CD14-positive monocyte (primary cell): ENCODE measurements around the gene SPTBN4. TPM values are rescaled to one million over a fixed set of nuclear protein-coding genes. Genes with fewer than 3 reads are reported as not detected.

Source experiments
- DNase-seq, 3 donors: peaks; one replicate each; pipeline ENCODE4 v3.0.0-alpha.2; 2011 to 2022
- H2AFZ ChIP-seq: 2 replicates; pipeline ENCODE4 v1.6.0; 2012; ENCODE audit warnings: mild to moderate bottlenecking, low read depth, low read length, inconsistent platforms; ENCODE audit not compliant: insufficient read depth, poor library complexity, severe bottlenecking
- H3K27ac ChIP-seq, 2 donors: 1 replicate in 1 of 2; 2 replicates in 1 of 2; pipeline ENCODE4 v1.5.1; 2012 to 2013; ENCODE audit warnings: low read length in 2 of 2, control low read depth in 1 of 2, inconsistent platforms in 1 of 2, low read depth in 1 of 2, mild to moderate bottlenecking in 1 of 2
- H3K27me3 ChIP-seq, 2 donors: one replicate each; pipeline versions ENCODE4 v1.6.0 to v1.6.1; 2011 to 2013; ENCODE audit warnings: low read length in 2 of 2; ENCODE audit not compliant: control insufficient read depth in 2 of 2, insufficient read depth in 2 of 2
- H3K36me3 ChIP-seq, 2 donors: replicated peaks in 1 of 2; 1 replicate in 1 of 2; 2 replicates in 1 of 2; pipeline versions ENCODE4 v1.5.1 to v1.6.1; 2012 to 2013; ENCODE audit warnings: low read length in 2 of 2, control low read depth in 1 of 2, inconsistent platforms in 1 of 2, mild to moderate bottlenecking in 1 of 2; ENCODE audit not compliant: insufficient read depth in 2 of 2, control insufficient read depth in 1 of 2
- H3K4me1 ChIP-seq, 2 donors: 1 replicate in 1 of 2; 2 replicates in 1 of 2; pipeline versions ENCODE4 v1.5.1 to v1.6.1; 2012 to 2013; ENCODE audit warnings: low read length in 2 of 2, control low read depth in 1 of 2, inconsistent platforms in 1 of 2, mild to moderate bottlenecking in 1 of 2, moderate library complexity in 1 of 2; ENCODE audit not compliant: insufficient read depth in 2 of 2, control insufficient read depth in 1 of 2
- H3K4me2 ChIP-seq: replicated peaks from 2 replicates; pipeline ENCODE3; 2012; ENCODE audit warnings: low read length, moderate library complexity, mild to moderate bottlenecking; ENCODE audit not compliant: poor library complexity, severe bottlenecking; ENCODE audit errors: extremely low read depth
- H3K4me3 ChIP-seq, 3 experiments: fragments of 200-600 bp in 1 of 3; sonication (generic) in 1 of 3; replicated peaks in 1 of 3; 1 replicate in 2 of 3; 2 replicates in 1 of 3; pipeline ENCODE4 v1.5.1; 2011 to 2013; ENCODE audit warnings: low read length in 3 of 3, mild to moderate bottlenecking in 3 of 3, control low read depth in 2 of 3, low read depth in 2 of 3, inconsistent platforms in 1 of 3, moderate library complexity in 1 of 3
- H3K79me2 ChIP-seq: 2 replicates; pipeline ENCODE4 v1.6.0; 2012; ENCODE audit warnings: mild to moderate bottlenecking, control low read depth, inconsistent platforms, low read length, moderate library complexity; ENCODE audit not compliant: insufficient read depth
- H3K9ac ChIP-seq: 2 replicates; pipeline ENCODE4 v1.6.0; 2017; ENCODE audit warnings: low read length, mild to moderate bottlenecking; ENCODE audit not compliant: insufficient read depth, poor library complexity, severe bottlenecking
- H3K9me3 ChIP-seq, 2 donors: replicated peaks in 1 of 2; 1 replicate in 1 of 2; 2 replicates in 1 of 2; pipeline versions ENCODE4 v1.5.1 to v1.6.1; 2012 to 2013; ENCODE audit warnings: low read length in 2 of 2, control low read depth in 1 of 2; ENCODE audit not compliant: control insufficient read depth in 1 of 2, insufficient read depth in 1 of 2
- H4K20me1 ChIP-seq: 2 replicates; pipeline ENCODE4 v1.6.0; 2012; ENCODE audit warnings: mild to moderate bottlenecking, low read length, control low read depth, moderate library complexity; ENCODE audit not compliant: insufficient read depth
- H3K27ac Mint-ChIP-seq, 7 donors: one replicate each; pipeline ENCODE4 v1.8.0; 2020; ENCODE audit warnings: mild to moderate bottlenecking in 7 of 7, mixed read lengths in 7 of 7, moderate library complexity in 6 of 7, inconsistent platforms in 2 of 7
- H3K27me3 Mint-ChIP-seq, 3 donors: one replicate each; pipeline ENCODE4 v1.8.0; 2021 to 2022; ENCODE audit warnings: low read depth in 3 of 3, mild to moderate bottlenecking in 3 of 3, mixed read lengths in 3 of 3, moderate library complexity in 3 of 3, inconsistent platforms in 1 of 3
- H3K36me3 Mint-ChIP-seq, 2 donors: one replicate each; pipeline ENCODE4 v1.8.0; 2020; ENCODE audit warnings: mixed read lengths in 2 of 2, inconsistent platforms in 1 of 2, mild to moderate bottlenecking in 1 of 2
- H3K4me1 Mint-ChIP-seq: one replicate; pipeline ENCODE4 v1.8.0; 2020; ENCODE audit warnings: mild to moderate bottlenecking, mixed read lengths
- H3K4me3 Mint-ChIP-seq, 2 donors: one replicate each; pipeline ENCODE4 v1.8.0; 2020; ENCODE audit warnings: mild to moderate bottlenecking in 2 of 2, mixed read lengths in 2 of 2, moderate library complexity in 1 of 2
- H3K9me3 Mint-ChIP-seq, 7 donors: one replicate each; pipeline ENCODE4 v1.8.0; 2020 to 2022; ENCODE audit warnings: mixed read lengths in 7 of 7, mild to moderate bottlenecking in 6 of 7, moderate library complexity in 6 of 7, inconsistent platforms in 2 of 7
- WGBS: methylation state at CpG from one replicate; pipeline ENCODE4 v1.1.5; 2013; ENCODE audit warnings: missing lambda C conversion rate; ENCODE audit not compliant: insufficient coverage; 5-methylcytosine and 5-hydroxymethylcytosine counted together
- intact Hi-C, 2 donors: fragments of 100-400 bp; cut with micrococcal nuclease; formaldehyde crosslinking; loops; one replicate each; pipeline versions ENCODE4 v1.15.0 to v1.15.1; 2023
- polyA plus RNA-seq, 3 donors: library from polyadenylated mRNA; depleted of rRNA in 1 of 3; unstranded in 2 of 3; stranded (reverse) in 1 of 3; fragments of 300-500 nt in 2 of 3; fragments of >200 nt in 1 of 3; fragmentation: Illumina TruSeq in 2 of 3; gene quantifications; 1 replicate in 2 of 3; 2 replicates in 1 of 3; pipeline ENCODE4 v1.2.3, GENCODE V29; 2012 to 2021
- TF ChIP-seq, protein P1 (sequence below): fragments of 200-600 bp; IDR thresholded peaks from one replicate; pipeline ENCODE4 v1.8.0; 2022; ENCODE audit warnings: antibody characterized with exemption, mild to moderate bottlenecking

Gene SPTBN4
- polyA plus RNA-seq, 3 donors = 0.07 TPM; not detected in 2

DNA sequence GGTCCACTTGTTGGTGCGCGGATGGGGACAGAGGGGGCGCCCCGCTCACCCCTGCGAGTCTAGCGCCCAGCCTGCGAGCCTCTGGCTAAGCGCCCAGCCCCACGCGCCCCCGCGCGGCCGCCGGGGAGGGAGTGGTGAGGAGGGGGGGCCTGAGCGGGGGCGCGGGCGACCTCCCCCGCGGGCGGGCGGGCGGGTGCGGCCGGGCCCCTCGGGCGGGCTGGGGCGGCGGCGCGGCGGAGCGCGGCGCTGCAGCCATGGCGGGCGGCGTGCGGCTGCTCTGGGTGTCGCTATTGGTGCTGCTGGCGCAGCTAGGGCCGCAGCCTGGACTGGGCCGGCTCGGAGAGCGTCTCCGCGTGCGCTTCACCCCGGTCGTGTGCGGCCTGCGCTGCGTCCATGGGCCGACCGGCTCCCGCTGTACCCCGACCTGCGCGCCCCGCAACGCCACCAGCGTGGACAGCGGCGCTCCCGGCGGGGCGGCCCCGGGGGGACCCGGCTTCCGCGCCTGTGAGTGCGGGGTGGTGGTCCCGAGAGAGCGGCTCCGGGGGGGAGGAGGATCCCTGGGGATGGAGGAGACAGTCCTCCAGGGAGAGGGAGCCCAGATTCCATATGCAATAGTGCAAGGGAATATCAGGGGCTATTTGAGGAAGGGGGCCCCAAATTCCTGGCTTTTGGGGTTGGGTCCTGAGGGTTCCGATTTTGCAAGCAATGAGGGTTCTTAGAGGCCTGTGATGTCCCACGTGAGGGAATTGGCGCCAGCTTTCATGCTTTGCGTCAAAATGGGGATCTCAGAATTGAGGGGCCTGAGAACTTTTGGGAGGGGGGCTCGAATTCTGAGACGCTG is 134.6 kb downstream of the SPTBN4 start, which contains the start of gene LTBP4:
TSS of gene LTBP4 (plus strand) at position 236 of the 841 bp plus-strand sequence. CDS start at position 255, 19 bp downstream.
- no peak within 1 kb of the TSS for H3K9ac ChIP-seq
- Mint-ChIP-seq H3K36me3 (peaks cover 14 to 21% of the 10 kb centered on the region in 2 donors), H3K9me3 (peaks cover 3 to 39% (median 19%) of the 10 kb centered on the region in 7 donors), H3K4me3 (peak within 1 kb of the TSS in 1 of 2 donors; percentile 77), H3K4me1 (peaks cover 67% of the 10 kb centered on the region), H3K27ac (peak within 1 kb of the TSS in 2 of 7 donors; percentile 36 to 77), H3K27me3 (peaks cover 76 to 98% (median 91%) of the 10 kb centered on the region in 3 donors)
- H3K9me3 ChIP-seq = peaks cover 0 to 21% of the 10 kb centered on the region in 2 donors
- peaks cover 8% of the 10 kb centered on the region for H4K20me1 ChIP-seq
- H2AFZ ChIP-seq = no peak within 1 kb of the TSS
- no peaks in the 10 kb centered on the region for H3K36me3 ChIP-seq
- H3K4me3 ChIP-seq = no peak within 1 kb of the TSS
- peak within 1 kb of the TSS; percentile 35 for H3K4me2 ChIP-seq
- TF ChIP-seq, protein P1, sequence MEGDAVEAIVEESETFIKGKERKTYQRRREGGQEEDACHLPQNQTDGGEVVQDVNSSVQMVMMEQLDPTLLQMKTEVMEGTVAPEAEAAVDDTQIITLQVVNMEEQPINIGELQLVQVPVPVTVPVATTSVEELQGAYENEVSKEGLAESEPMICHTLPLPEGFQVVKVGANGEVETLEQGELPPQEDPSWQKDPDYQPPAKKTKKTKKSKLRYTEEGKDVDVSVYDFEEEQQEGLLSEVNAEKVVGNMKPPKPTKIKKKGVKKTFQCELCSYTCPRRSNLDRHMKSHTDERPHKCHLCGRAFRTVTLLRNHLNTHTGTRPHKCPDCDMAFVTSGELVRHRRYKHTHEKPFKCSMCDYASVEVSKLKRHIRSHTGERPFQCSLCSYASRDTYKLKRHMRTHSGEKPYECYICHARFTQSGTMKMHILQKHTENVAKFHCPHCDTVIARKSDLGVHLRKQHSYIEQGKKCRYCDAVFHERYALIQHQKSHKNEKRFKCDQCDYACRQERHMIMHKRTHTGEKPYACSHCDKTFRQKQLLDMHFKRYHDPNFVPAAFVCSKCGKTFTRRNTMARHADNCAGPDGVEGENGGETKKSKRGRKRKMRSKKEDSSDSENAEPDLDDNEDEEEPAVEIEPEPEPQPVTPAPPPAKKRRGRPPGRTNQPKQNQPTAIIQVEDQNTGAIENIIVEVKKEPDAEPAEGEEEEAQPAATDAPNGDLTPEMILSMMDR = no peak
- intact Hi-C loops = loop anchor here (5.0 to 10.0 kb wide), 3 partner anchors 34 to 297 kb away; no protein-coding TSS in a partner anchor
- DNase-seq = no peak
- peaks cover 54 to 91% of the 10 kb centered on the region in 2 donors for H3K27me3 ChIP-seq
- H3K79me2 ChIP-seq = no peaks in the 10 kb centered on the region
- WGBS = 0% methylated on average over 68 of the region's 82 CpGs
- H3K27ac ChIP-seq = no peak within 1 kb of the TSS
- H3K4me1 ChIP-seq = peaks cover 61 to 87% of the 10 kb centered on the region in 2 donors

DNA sequence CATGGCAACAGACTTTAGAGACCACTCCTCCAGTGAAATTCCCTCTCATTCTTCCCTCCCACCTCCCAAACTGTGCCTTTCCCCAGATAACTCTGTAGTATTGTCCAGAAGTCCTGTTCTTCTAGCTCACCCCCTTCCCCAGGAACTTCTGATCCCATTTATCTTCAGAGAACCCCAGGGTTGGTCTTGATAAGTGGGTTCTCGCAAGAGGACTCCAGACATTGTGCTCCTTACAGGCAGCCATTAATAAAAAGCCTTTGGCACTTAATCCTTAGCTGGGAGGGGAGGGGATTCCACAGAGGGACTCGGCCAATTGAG is 136.2 kb downstream of the SPTBN4 start:
- H2AFZ ChIP-seq = no peak overlapping the region
- H3K4me3 ChIP-seq = no peak overlapping the region
- Mint-ChIP-seq H3K4me3 (peak overlapping the region in 1 of 2 donors; percentile 91), H3K9me3 (peaks cover 3 to 38% (median 23%) of the 10 kb centered on the region in 7 donors), H3K36me3 (peaks cover 10 to 23% of the 10 kb centered on the region in 2 donors), H3K27ac (no peak overlapping the region), H3K27me3 (peaks cover 79 to 98% (median 95%) of the 10 kb centered on the region in 3 donors), H3K4me1 (peaks cover 70% of the 10 kb centered on the region)
- no peak overlapping the region for H3K27ac ChIP-seq
- H3K79me2 ChIP-seq = no peaks in the 10 kb centered on the region
- peaks cover 55 to 78% of the 10 kb centered on the region in 2 donors for H3K4me1 ChIP-seq
- DNase-seq = no peak
- WGBS = no CpG with 5 or more reads among the region's 2 CpGs
- intact Hi-C loops = loop anchor here (5.0 to 10.0 kb wide), 3 partner anchors 36 to 298 kb away; no protein-coding TSS in a partner anchor
- H3K9ac ChIP-seq = no peak overlapping the region
- H3K4me2 ChIP-seq = no peak overlapping the region
- peaks cover 0 to 21% of the 10 kb centered on the region in 2 donors for H3K9me3 ChIP-seq
- peaks cover 45 to 93% of the 10 kb centered on the region in 2 donors for H3K27me3 ChIP-seq
- no peaks in the 10 kb centered on the region for H3K36me3 ChIP-seq
- TF ChIP-seq, protein P1 = no peak
- peaks cover 8% of the 10 kb centered on the region for H4K20me1 ChIP-seq
